WTC11 (cell line): ENCODE measurements around the gene HOXA7. TPM values are rescaled to one million over a fixed set of nuclear protein-coding genes. Genes with fewer than 3 reads are reported as not detected.

ENCODE experiments used
- ATAC-seq: fragments of 200-7000 bp; cut with Tn5 transposase; 2 replicates; pipeline ENCODE4 v1.10.0; 2021; ENCODE audit warnings: mild to moderate bottlenecking, moderate library complexity
- CTCF ChIA-PET: fragments of 300-600 bp; sonication (Branson Sonifier 250); formaldehyde crosslinking; loops from one replicate; lab custom pipeline; 2021; ENCODE audit warnings: antibody characterized with exemption; lab: Charles Lee
- POLR2A ChIA-PET: fragments of 350-600 bp; sonication (Branson Sonifier 250); formaldehyde crosslinking; loops from one replicate; lab custom pipeline; 2021; ENCODE audit warnings: antibody characterized with exemption; lab: Charles Lee
- DNase-seq: peaks from one replicate; pipeline ENCODE4 v3.0.0; 2021; ENCODE audit warnings: low spot score
- H3K27ac Mint-ChIP-seq: 2 replicates; pipeline ENCODE4 v1.8.0; 2021; ENCODE audit warnings: mixed read lengths
- H3K27me3 Mint-ChIP-seq: 2 replicates; pipeline ENCODE4 v1.8.0; 2021; ENCODE audit warnings: low read depth, mild to moderate bottlenecking, moderate library complexity, mixed read lengths
- H3K36me3 Mint-ChIP-seq: 2 replicates; pipeline ENCODE4 v1.8.0; 2021; ENCODE audit warnings: mixed read lengths
- H3K4me1 Mint-ChIP-seq: 2 replicates; pipeline ENCODE4 v1.8.0; 2022; ENCODE audit warnings: mixed read lengths
- H3K4me3 Mint-ChIP-seq: 2 replicates; pipeline ENCODE4 v1.8.0; 2021; ENCODE audit warnings: mild to moderate bottlenecking, moderate library complexity, mixed read lengths
- H3K9me3 Mint-ChIP-seq: 2 replicates; pipeline ENCODE4 v1.8.0; 2021; ENCODE audit warnings: mixed read lengths
- GRHL2 ChIP-seq: fragments of 250-450 bp; sonication (Bioruptor Pico); IDR thresholded peaks from 2 replicates; pipeline ENCODE4 v1.8.0; 2022; ENCODE audit warnings: mild to moderate bottlenecking, moderate library complexity; ENCODE audit not compliant: insufficient replicate concordance, severe bottlenecking
- GTF2I ChIP-seq: fragments of 250-450 bp; sonication (Bioruptor Pico); conservative IDR thresholded peaks from 2 replicates; pipeline ENCODE4 v1.4.0; 2021; ENCODE audit warnings: mild to moderate bottlenecking
- SP1 ChIP-seq: sonication (generic); formaldehyde crosslinking; conservative IDR thresholded peaks from 2 replicates; pipeline ENCODE4 v1.8.1; 2022; ENCODE audit warnings: missing genetic modification reagents
- TP53 ChIP-seq: sonication (generic); formaldehyde crosslinking; IDR thresholded peaks from 2 replicates; pipeline ENCODE4 v1.8.1; 2023; ENCODE audit warnings: mild to moderate bottlenecking, missing genetic modification reagents
- ZNF219 ChIP-seq: sonication (generic); formaldehyde crosslinking; IDR thresholded peaks from 2 replicates; pipeline ENCODE4 v1.8.0; 2023; ENCODE audit warnings: missing genetic modification reagents, mild to moderate bottlenecking, borderline replicate concordance
- total RNA-seq: library from RNA; stranded (reverse); gene quantifications from 3 replicates; pipeline ENCODE4 v1.2.3, GENCODE V29; 2021
- TF ChIP-seq, protein P1 (sequence below): sonication (generic); formaldehyde crosslinking; IDR thresholded peaks from 2 replicates; pipeline ENCODE4 v1.8.1; 2023; ENCODE audit warnings: mild to moderate bottlenecking, moderate library complexity, missing genetic modification reagents
- TF ChIP-seq, protein P2 (sequence below): fragments of 200-600 bp; IDR thresholded peaks from 2 replicates; pipeline ENCODE4 v1.8.0; 2022; ENCODE audit warnings: antibody characterized with exemption
- TF ChIP-seq, protein P3 (sequence below): sonication (generic); formaldehyde crosslinking; IDR thresholded peaks from 2 replicates; pipeline ENCODE4 v1.8.1; 2022; ENCODE audit warnings: mild to moderate bottlenecking, moderate library complexity, missing genetic modification reagents
- TF ChIP-seq, protein P4 (sequence below): sonication (generic); formaldehyde crosslinking; IDR thresholded peaks from 2 replicates; pipeline ENCODE4 v1.8.0; 2023; ENCODE audit warnings: mild to moderate bottlenecking, missing genetic modification reagents
- TF ChIP-seq, protein P5 (sequence below): sonication (generic); formaldehyde crosslinking; IDR thresholded peaks from 2 replicates; pipeline ENCODE4 v1.8.1; 2022; ENCODE audit warnings: missing genetic modification reagents, borderline replicate concordance
- TF ChIP-seq, protein P6 (sequence below): sonication (generic); formaldehyde crosslinking; IDR thresholded peaks from 2 replicates; pipeline ENCODE4 v1.8.0; 2022; ENCODE audit warnings: mild to moderate bottlenecking, missing genetic modification reagents

Gene HOXA7
- total RNA-seq, 1 experiment from 2014 or later: not detected

DNA sequence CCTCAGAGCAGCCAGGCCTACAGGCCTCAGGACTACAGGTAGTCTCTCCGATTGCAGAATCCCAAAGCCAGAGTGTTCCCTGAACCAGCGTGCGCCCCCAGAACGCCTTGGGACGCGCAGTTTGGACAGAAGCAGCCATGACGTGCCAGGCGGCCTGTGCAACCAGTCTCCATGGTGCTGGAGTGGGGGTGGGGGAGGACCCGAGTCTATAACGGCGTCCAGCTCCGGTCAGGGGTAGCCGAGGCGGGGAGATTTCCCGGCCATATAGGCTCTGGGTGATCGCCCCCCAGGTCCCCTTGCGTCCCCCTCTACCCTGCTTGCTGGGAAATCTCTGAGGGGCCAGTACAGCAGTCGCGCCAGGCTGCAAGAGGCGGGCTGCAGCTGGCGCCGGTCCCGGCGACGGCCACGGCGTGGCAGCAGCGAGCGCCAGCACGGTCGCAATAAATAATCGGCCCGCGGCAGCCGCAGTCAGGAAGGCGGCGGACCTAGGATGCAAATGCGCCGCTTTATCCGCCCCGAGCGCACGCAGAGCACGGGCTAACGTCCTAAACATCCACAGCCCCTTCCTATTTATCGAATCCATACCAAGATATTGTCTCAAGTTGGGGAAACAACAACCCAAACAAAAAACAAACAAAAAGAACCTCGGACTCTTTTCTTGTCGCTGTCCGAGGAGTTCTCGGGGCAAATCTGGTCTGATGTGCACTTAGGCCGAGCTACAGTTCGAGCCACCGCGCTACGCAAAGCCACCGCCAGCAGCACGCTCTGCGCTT is 5.7 kb downstream of the HOXA7 start:
- DNase-seq: peak; percentile 76
- Mint-ChIP-seq H3K27me3 (peaks cover 100% of the 10 kb centered on the region), H3K27ac (no peak overlapping the region), H3K4me1 (peaks cover 28% of the 10 kb centered on the region), H3K4me3 (peak overlapping the region; percentile 55), H3K36me3 (peaks cover 3% of the 10 kb centered on the region), H3K9me3 (no peaks in the 10 kb centered on the region)
- peak; percentile 57 for ATAC-seq
- POLR2A ChIA-PET: no interaction called here
- TF ChIP-seq GRHL2 (no peak), SP1 (CRISPR knock-in tag) (0 out of 2 replicates have a peak, but pooled peaks have one; percentile 16), GTF2I (CRISPR knock-in tag) (no peak)
- TF ChIP-seq, protein P1, sequence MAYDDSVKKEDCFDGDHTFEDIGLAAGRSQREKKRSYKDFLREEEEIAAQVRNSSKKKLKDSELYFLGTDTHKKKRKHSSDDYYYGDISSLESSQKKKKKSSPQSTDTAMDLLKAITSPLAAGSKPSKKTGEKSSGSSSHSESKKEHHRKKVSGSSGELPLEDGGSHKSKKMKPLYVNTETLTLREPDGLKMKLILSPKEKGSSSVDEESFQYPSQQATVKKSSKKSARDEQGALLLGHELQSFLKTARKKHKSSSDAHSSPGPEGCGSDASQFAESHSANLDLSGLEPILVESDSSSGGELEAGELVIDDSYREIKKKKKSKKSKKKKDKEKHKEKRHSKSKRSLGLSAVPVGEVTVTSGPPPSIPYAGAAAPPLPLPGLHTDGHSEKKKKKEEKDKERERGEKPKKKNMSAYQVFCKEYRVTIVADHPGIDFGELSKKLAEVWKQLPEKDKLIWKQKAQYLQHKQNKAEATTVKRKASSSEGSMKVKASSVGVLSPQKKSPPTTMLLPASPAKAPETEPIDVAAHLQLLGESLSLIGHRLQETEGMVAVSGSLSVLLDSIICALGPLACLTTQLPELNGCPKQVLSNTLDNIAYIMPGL (CRISPR knock-in tag): peak; percentile 71; the same call in 1 of the 2 replicates
- TF ChIP-seq, protein P2, sequence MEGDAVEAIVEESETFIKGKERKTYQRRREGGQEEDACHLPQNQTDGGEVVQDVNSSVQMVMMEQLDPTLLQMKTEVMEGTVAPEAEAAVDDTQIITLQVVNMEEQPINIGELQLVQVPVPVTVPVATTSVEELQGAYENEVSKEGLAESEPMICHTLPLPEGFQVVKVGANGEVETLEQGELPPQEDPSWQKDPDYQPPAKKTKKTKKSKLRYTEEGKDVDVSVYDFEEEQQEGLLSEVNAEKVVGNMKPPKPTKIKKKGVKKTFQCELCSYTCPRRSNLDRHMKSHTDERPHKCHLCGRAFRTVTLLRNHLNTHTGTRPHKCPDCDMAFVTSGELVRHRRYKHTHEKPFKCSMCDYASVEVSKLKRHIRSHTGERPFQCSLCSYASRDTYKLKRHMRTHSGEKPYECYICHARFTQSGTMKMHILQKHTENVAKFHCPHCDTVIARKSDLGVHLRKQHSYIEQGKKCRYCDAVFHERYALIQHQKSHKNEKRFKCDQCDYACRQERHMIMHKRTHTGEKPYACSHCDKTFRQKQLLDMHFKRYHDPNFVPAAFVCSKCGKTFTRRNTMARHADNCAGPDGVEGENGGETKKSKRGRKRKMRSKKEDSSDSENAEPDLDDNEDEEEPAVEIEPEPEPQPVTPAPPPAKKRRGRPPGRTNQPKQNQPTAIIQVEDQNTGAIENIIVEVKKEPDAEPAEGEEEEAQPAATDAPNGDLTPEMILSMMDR: peak; percentile 66
- TF ChIP-seq, protein P3, sequence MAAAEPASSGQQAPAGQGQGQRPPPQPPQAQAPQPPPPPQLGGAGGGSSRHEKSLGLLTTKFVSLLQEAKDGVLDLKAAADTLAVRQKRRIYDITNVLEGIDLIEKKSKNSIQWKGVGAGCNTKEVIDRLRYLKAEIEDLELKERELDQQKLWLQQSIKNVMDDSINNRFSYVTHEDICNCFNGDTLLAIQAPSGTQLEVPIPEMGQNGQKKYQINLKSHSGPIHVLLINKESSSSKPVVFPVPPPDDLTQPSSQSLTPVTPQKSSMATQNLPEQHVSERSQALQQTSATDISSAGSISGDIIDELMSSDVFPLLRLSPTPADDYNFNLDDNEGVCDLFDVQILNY (CRISPR knock-in tag): 0 out of 2 replicates have a peak, but pooled peaks have one; percentile 23
- TF ChIP-seq, protein P4, sequence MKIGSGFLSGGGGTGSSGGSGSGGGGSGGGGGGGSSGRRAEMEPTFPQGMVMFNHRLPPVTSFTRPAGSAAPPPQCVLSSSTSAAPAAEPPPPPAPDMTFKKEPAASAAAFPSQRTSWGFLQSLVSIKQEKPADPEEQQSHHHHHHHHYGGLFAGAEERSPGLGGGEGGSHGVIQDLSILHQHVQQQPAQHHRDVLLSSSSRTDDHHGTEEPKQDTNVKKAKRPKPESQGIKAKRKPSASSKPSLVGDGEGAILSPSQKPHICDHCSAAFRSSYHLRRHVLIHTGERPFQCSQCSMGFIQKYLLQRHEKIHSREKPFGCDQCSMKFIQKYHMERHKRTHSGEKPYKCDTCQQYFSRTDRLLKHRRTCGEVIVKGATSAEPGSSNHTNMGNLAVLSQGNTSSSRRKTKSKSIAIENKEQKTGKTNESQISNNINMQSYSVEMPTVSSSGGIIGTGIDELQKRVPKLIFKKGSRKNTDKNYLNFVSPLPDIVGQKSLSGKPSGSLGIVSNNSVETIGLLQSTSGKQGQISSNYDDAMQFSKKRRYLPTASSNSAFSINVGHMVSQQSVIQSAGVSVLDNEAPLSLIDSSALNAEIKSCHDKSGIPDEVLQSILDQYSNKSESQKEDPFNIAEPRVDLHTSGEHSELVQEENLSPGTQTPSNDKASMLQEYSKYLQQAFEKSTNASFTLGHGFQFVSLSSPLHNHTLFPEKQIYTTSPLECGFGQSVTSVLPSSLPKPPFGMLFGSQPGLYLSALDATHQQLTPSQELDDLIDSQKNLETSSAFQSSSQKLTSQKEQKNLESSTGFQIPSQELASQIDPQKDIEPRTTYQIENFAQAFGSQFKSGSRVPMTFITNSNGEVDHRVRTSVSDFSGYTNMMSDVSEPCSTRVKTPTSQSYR (CRISPR knock-in tag): no peak
- CTCF ChIA-PET: interaction anchor here (0.6 to 4.0 kb wide), 15 partner anchors 8 to 468 kb away, joined by 3 to 74 read pairs (median 4); partner anchors contain the start of gene HOXA9

DNA sequence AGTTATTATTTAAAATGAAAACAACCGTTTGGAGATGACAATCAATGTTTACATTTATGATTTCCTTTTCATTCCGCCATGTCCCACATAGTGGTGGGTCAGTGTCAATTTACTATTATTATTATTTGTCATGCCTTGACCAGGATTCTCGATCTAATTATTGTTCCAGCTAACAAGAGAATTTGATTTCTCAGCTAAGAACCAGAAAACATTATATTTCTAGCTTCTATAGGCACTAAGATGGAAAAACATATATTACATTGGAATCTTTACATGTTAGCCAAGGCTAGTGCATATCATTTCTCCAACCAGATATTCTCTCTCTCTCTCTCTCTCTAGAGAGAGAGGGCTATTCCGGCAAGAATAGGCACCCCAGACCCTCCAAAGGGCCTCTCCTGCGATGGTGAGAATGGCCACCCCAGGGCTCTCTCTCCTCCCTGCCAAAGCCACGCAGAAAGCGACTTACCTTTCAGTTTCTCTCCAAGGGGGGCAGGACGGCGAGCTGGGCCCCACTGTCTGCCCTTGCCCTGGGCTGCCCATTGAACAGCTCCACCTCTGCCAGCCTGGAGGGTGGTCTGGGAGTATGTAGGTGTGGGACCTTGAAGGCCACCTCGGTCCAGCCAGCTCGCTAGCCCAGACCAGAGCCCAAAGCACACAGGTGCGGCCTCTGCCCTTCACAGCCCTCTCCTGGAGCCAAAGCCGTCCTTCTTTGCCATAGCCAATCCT is 6.5 kb downstream of the HOXA7 start:
- no peak for DNase-seq
- no peaks in the 10 kb centered on the region for H3K9me3 Mint-ChIP-seq
- no peak for ATAC-seq
- H3K36me3 Mint-ChIP-seq: peaks cover 3% of the 10 kb centered on the region
- H3K4me3 Mint-ChIP-seq: peak overlapping the region; percentile 55
- ChIA-PET CTCF (interaction anchor here (0.8 to 4.0 kb wide), 12 partner anchors 8 to 467 kb away, joined by 3 to 74 read pairs (median 4); partner anchors contain the start of gene HOXA9), POLR2A (no interaction called here)
- no peak overlapping the region for H3K27ac Mint-ChIP-seq
- peaks cover 100% of the 10 kb centered on the region for H3K27me3 Mint-ChIP-seq
- TF ChIP-seq TP53 (CRISPR knock-in tag) (no peak), ZNF219 (no peak)
- TF ChIP-seq, protein P5, sequence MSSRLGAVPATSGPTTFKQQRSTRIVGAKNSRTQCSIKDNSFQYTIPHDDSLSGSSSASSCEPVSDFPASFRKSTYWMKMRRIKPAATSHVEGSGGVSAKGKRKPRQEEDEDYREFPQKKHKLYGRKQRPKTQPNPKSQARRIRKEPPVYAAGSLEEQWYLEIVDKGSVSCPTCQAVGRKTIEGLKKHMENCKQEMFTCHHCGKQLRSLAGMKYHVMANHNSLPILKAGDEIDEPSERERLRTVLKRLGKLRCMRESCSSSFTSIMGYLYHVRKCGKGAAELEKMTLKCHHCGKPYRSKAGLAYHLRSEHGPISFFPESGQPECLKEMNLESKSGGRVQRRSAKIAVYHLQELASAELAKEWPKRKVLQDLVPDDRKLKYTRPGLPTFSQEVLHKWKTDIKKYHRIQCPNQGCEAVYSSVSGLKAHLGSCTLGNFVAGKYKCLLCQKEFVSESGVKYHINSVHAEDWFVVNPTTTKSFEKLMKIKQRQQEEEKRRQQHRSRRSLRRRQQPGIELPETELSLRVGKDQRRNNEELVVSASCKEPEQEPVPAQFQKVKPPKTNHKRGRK (CRISPR knock-in tag): no peak
- TF ChIP-seq, protein P6, sequence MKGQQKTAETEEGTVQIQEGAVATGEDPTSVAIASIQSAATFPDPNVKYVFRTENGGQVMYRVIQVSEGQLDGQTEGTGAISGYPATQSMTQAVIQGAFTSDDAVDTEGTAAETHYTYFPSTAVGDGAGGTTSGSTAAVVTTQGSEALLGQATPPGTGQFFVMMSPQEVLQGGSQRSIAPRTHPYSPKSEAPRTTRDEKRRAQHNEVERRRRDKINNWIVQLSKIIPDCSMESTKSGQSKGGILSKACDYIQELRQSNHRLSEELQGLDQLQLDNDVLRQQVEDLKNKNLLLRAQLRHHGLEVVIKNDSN (CRISPR knock-in tag): no peak
- TF ChIP-seq, all 79 proteins: peak for 0
- peaks cover 26% of the 10 kb centered on the region for H3K4me1 Mint-ChIP-seq
